Sigmoid colon (tissue), 4 donors: ENCODE results near the gene CENPF.

Experiments used
- CTCF ChIP-seq, 4 experiments: fragments of 450-650 bp in 3 of 4; fragments of 200-600 bp in 1 of 4; IDR thresholded peaks; one replicate each; pipeline ENCODE4 v1.5.1; 2016 to 2019; ENCODE audit warnings: antibody characterized with exemption in 4 of 4, mild to moderate bottlenecking in 3 of 4, moderate library complexity in 2 of 4
- EP300 ChIP-seq, 4 donors: sonication (generic); formaldehyde crosslinking; IDR thresholded peaks; one replicate each; pipeline ENCODE4 v1.6.1; 2017; ENCODE audit warnings: antibody characterized with exemption in 4 of 4
- POLR2A ChIP-seq, 2 donors: fragments of 450-650 bp; IDR thresholded peaks; one replicate each; pipeline ENCODE4 v1.6.1; 2016; ENCODE audit warnings: antibody characterized with exemption in 2 of 2, mild to moderate bottlenecking in 2 of 2, moderate library complexity in 2 of 2
- POLR2AphosphoS5 ChIP-seq, 4 donors: sonication (generic); formaldehyde crosslinking; IDR thresholded peaks; one replicate each; pipeline ENCODE4 v1.6.1; 2017; ENCODE audit warnings: antibody characterized with exemption in 4 of 4

DNA sequence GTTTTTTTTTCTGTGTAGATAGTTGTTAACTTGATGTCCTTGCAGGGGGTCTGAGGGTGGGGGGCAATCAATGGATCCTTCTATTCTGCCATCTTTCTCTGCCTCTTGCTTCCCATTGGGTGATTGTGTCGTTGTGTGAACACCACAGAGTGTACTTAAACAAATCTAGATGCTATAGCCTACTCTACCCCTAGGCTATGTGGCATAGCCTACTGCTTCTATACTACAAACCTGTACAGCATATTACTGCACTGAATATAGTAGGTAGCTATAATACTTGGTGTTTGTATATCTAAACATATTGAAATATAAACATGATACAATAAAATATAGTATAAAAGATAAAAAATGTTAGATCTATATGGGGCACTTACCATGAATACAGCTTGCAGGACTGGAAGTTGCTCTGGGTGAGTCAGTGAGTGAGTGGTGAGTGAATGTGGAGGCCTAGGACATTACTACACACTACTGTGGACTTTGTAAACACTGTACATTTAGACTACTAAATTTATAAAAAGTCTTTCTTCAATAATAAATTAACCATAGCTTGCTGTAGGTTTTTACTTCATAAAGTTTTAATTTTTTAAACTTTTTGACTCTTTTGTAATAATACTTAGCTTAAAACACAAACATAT lies 105.4 kb downstream of the CENPF start:
- TF ChIP-seq POLR2AphosphoS5 (IDR thresholded peaks at IDR 0.05), result no peak
- TF ChIP-seq CTCF (IDR thresholded peaks at IDR 0.05), result no peak
- no peak for TF ChIP-seq POLR2A (IDR thresholded peaks at IDR 0.05)
- no peak for TF ChIP-seq EP300 (IDR thresholded peaks at IDR 0.05)
